CD4-positive, alpha-beta T cell (primary cell): ENCODE measurements around the gene TACR1. TPM values are rescaled to one million over a fixed set of nuclear protein-coding genes. Genes with fewer than 3 reads are reported as not detected.

Experiments used
- ATAC-seq: fragments of 200-7000 bp; cut with Tn5 transposase; one replicate; pipeline ENCODE4 v1.10.0; 2022; ENCODE audit warnings: mild to moderate bottlenecking; ENCODE audit not compliant: poor library complexity
- CTCF ChIA-PET: fragments of 350-600 bp; sonication (Branson Sonifier 250); formaldehyde crosslinking; loops from one replicate; lab custom pipeline; 2021; ENCODE audit warnings: antibody characterized with exemption, inconsistent platforms; lab: Charles Lee
- POLR2A ChIA-PET: fragments of 350-600 bp; sonication (Branson Sonifier 250); formaldehyde crosslinking; loops from one replicate; lab custom pipeline; 2021; ENCODE audit warnings: antibody characterized with exemption, inconsistent platforms; lab: Charles Lee
- DNase-seq, 14 experiments: peaks; one replicate each; pipeline ENCODE4 v3.0.0-alpha.2; 2013 to 2020; ENCODE audit warnings: mixed read lengths in 2 of 14
- H3K27ac ChIP-seq, 2 donors: one replicate each; pipeline versions ENCODE4 v1.5.1 to v1.7.0; 2013; ENCODE audit warnings: low read length in 2 of 2, low read depth in 1 of 2, mild to moderate bottlenecking in 1 of 2
- H3K27me3 ChIP-seq, 2 experiments: 1 replicate in 1 of 2; 2 replicates in 1 of 2; pipeline versions ENCODE4 v1.6.1 to v1.7.0; 2013; ENCODE audit warnings: low read length in 2 of 2, control low read depth in 1 of 2, mild to moderate bottlenecking in 1 of 2, moderate library complexity in 1 of 2; ENCODE audit not compliant: insufficient read depth in 2 of 2, control insufficient read depth in 1 of 2
- H3K36me3 ChIP-seq: one replicate; pipeline ENCODE4 v1.6.1; 2013; ENCODE audit warnings: low read length, control low read depth; ENCODE audit not compliant: insufficient read depth
- H3K4me1 ChIP-seq: one replicate; pipeline ENCODE4 v1.6.1; 2013; ENCODE audit warnings: low read length, control low read depth; ENCODE audit not compliant: insufficient read depth
- H3K4me3 ChIP-seq: one replicate; pipeline ENCODE4 v1.5.1; 2013; ENCODE audit warnings: mild to moderate bottlenecking, low read length, moderate library complexity
- H3K9me3 ChIP-seq, 2 experiments: 1 replicate in 1 of 2; 2 replicates in 1 of 2; pipeline versions ENCODE4 v1.6.1 to v1.7.0; 2013; ENCODE audit warnings: low read length in 2 of 2, mild to moderate bottlenecking in 2 of 2, control low read depth in 1 of 2, moderate library complexity in 1 of 2; ENCODE audit not compliant: control insufficient read depth in 1 of 2, insufficient read depth in 1 of 2
- H3K27ac Mint-ChIP-seq: one replicate; pipeline ENCODE4 v1.8.0; 2020; ENCODE audit warnings: mixed read lengths
- H3K27me3 Mint-ChIP-seq: one replicate; pipeline ENCODE4 v1.8.0; 2021; ENCODE audit warnings: mixed read lengths
- H3K36me3 Mint-ChIP-seq: one replicate; pipeline ENCODE4 v1.8.0; 2021; ENCODE audit warnings: low read depth, mixed read lengths
- H3K4me1 Mint-ChIP-seq: one replicate; pipeline ENCODE4 v1.8.0; 2021; ENCODE audit warnings: low read depth, mixed read lengths
- H3K4me3 Mint-ChIP-seq: one replicate; pipeline ENCODE4 v1.8.0; 2020; ENCODE audit warnings: mild to moderate bottlenecking, mixed read lengths
- H3K9me3 Mint-ChIP-seq: one replicate; pipeline ENCODE4 v1.8.0; 2020; ENCODE audit warnings: mixed read lengths
- intact Hi-C, 2 experiments: fragments of 100-400 bp; cut with DNase I in 1 of 2; cut with micrococcal nuclease in 1 of 2; formaldehyde crosslinking; loops; one replicate each; pipeline versions ENCODE4 v1.15.1 to v1.9.0; 2023 to 2025; cut with DNase I, micrococcal nuclease
- total RNA-seq, 174 experiments: library from RNA in 2 of 174; stranded (reverse) in 2 of 174; gene quantifications; one replicate each; pipeline ENCODE4 v1.2.3 and lab custom pipeline; 2021 to 2026
- TF ChIP-seq, protein P1 (sequence below): fragments of 200-600 bp; IDR thresholded peaks from one replicate; pipeline ENCODE4 v1.8.0; 2022; ENCODE audit warnings: antibody characterized with exemption, mild to moderate bottlenecking

The TACR1 gene
- total RNA-seq, 2 experiments from 2014 or later: 0.14 TPM; not detected in 1

DNA sequence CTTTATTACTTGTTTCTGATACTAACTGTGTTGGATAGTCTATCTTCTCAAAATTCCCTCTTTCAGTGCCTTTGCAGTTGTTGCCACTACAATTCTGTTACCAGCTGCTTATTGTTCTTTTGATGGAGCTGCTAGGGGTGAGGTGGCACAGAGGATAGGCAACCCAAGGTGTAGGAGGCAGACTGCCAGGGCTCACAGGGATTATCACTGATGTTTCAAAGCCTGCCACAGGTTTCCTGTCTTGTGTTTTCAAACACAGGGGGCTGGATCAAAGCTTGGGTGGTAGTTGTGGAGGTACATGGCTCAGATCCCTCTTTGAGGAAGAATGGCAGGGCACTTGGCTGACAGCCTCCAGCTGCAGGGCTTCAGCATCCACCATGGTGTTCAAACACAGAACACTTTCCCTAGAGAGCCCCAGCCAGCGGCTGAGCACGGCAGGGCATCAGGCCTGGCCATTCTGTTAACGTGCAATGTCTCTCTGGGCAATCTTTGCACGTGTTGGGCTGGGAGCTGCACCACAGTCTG is 153.7 kb downstream of the TACR1 start:
- Histone ChIP-seq H3K4me3 (no peak overlapping the region), H3K9me3 (no peaks in the 10 kb centered on the region), H3K27ac (no peak overlapping the region), H3K27me3 (no peaks in the 10 kb centered on the region), H3K36me3 (no peaks in the 10 kb centered on the region), H3K4me1 (no peaks in the 10 kb centered on the region)
- ChIA-PET POLR2A (no interaction called here), CTCF (interaction anchor here (0.6 kb wide), 1 partner anchor 9 kb away, joined by 4 read pairs; no protein-coding TSS in a partner anchor)
- Mint-ChIP-seq H3K4me1 (no peaks in the 10 kb centered on the region), H3K9me3 (no peaks in the 10 kb centered on the region), H3K27me3 (no peaks in the 10 kb centered on the region), H3K27ac (no peak overlapping the region), H3K36me3 (no peaks in the 10 kb centered on the region), H3K4me3 (no peak overlapping the region)
- DNase-seq: no peak
- TF ChIP-seq, protein P1, sequence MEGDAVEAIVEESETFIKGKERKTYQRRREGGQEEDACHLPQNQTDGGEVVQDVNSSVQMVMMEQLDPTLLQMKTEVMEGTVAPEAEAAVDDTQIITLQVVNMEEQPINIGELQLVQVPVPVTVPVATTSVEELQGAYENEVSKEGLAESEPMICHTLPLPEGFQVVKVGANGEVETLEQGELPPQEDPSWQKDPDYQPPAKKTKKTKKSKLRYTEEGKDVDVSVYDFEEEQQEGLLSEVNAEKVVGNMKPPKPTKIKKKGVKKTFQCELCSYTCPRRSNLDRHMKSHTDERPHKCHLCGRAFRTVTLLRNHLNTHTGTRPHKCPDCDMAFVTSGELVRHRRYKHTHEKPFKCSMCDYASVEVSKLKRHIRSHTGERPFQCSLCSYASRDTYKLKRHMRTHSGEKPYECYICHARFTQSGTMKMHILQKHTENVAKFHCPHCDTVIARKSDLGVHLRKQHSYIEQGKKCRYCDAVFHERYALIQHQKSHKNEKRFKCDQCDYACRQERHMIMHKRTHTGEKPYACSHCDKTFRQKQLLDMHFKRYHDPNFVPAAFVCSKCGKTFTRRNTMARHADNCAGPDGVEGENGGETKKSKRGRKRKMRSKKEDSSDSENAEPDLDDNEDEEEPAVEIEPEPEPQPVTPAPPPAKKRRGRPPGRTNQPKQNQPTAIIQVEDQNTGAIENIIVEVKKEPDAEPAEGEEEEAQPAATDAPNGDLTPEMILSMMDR: no peak
- intact Hi-C loops: no loop called here
- ATAC-seq: no peak

DNA sequence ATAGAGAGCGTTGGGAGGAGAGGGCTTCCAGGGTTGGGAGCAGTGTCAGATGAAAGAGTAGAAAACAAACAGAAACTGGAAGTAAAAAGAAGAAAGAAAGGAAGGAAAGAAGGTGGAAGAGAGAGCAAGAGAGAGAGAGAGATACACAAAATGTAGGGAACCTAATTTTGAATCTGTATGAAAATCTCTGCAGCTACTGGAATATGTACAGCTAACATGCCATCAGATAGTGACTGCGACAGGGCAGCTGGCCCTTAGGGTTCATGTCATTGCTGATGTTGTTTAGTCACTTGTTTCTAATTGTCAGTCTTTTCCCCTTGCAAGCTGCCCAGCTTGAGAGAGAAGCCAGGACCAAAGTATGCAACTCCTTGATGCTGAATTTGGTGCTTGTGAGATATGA is 155.0 kb downstream of the TACR1 start:
- Histone ChIP-seq H3K27ac (no peak overlapping the region), H3K4me1 (no peaks in the 10 kb centered on the region), H3K9me3 (no peaks in the 10 kb centered on the region), H3K27me3 (no peaks in the 10 kb centered on the region), H3K36me3 (no peaks in the 10 kb centered on the region), H3K4me3 (no peak overlapping the region)
- Mint-ChIP-seq H3K27me3 (no peaks in the 10 kb centered on the region), H3K4me3 (no peak overlapping the region), H3K36me3 (no peaks in the 10 kb centered on the region), H3K4me1 (no peaks in the 10 kb centered on the region), H3K27ac (no peak overlapping the region), H3K9me3 (no peaks in the 10 kb centered on the region)
- ATAC-seq: no peak
- ChIA-PET POLR2A (no interaction called here), CTCF (interaction anchor here (1.4 kb wide), 1 partner anchor 20 kb away, joined by 4 read pairs; no protein-coding TSS in a partner anchor)
- intact Hi-C loops: no loop called here
- no peak for DNase-seq
- TF ChIP-seq, protein P1: no peak

DNA sequence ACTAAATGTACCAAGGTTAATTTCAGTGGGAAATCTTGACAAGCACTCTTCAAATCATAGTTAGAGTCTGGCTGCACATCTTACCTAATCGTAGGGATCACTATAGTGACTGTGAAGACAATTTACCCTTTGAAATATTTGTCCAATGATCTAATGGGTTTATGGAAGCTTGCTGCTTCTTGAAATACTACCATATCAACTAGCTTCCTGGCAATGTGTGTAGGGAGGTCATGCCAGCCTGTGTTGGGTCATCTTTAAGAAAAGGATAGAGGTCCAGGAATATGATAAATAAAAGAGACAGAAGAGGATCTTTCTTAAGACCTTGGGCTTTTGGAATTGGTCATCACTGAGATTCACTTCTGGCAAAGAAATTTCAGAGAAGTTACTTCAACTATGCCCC is 156.5 kb downstream of the TACR1 start:
- H3K9me3 Mint-ChIP-seq: no peaks in the 10 kb centered on the region
- TF ChIP-seq, protein P1: no peak
- ChIA-PET CTCF (interaction anchor here (1.4 kb wide), 1 partner anchor 21 kb away, joined by 4 read pairs; no protein-coding TSS in a partner anchor), POLR2A (no interaction called here)
- ATAC-seq (no peak), DNase-seq (no peak)
- H3K4me3 Mint-ChIP-seq: no peak overlapping the region
- no peak overlapping the region for H3K27ac ChIP-seq
- H3K36me3 Mint-ChIP-seq: no peaks in the 10 kb centered on the region
- H3K9me3 ChIP-seq: no peaks in the 10 kb centered on the region
- intact Hi-C loops: no loop called here
- H3K27me3 Mint-ChIP-seq: no peaks in the 10 kb centered on the region
- no peaks in the 10 kb centered on the region for H3K4me1 ChIP-seq
- H3K36me3 ChIP-seq: no peaks in the 10 kb centered on the region
- H3K4me1 Mint-ChIP-seq: no peaks in the 10 kb centered on the region
- no peak overlapping the region for H3K27ac Mint-ChIP-seq
- no peaks in the 10 kb centered on the region for H3K27me3 ChIP-seq
- no peak overlapping the region for H3K4me3 ChIP-seq
